Measurements from ENCODE around the gene BRWD1. TPM values are rescaled to one million over a fixed set of nuclear protein-coding genes. Genes with fewer than 3 reads are reported as not detected.

Gene BRWD1
- total RNA-seq, 1 experiment from 2014 or later: 37.1 TPM

GRCh38 chr21:39251326-39251725 lies 62.1 kb downstream of the BRWD1 start:
- ChIA-PET CTCF (no interaction called here), POLR2A (no interaction called here)
- no peak for DNase-seq
- no peak overlapping the region for H3K4me3 Mint-ChIP-seq (ENCODE audit: unreplicated experiment)
- no peaks in the 10 kb centered on the region for H3K9me3 Mint-ChIP-seq (ENCODE audit: unreplicated experiment)
- H3K4me1 Mint-ChIP-seq (ENCODE audit: low read depth, unreplicated experiment): no peaks in the 10 kb centered on the region
- H3K27me3 ChIP-seq (replicated peaks; ENCODE audit: control insufficient read depth, insufficient read depth, low read length): no peaks in the 10 kb centered on the region
- no peaks in the 10 kb centered on the region for H3K27me3 Mint-ChIP-seq (ENCODE audit: insufficient read depth, unreplicated experiment)
- no peak overlapping the region for H3K27ac Mint-ChIP-seq (ENCODE audit: unreplicated experiment)
- H3K9me3 ChIP-seq: no peaks in the 10 kb centered on the region
- H3K36me3 ChIP-seq (ENCODE audit: control insufficient read depth, insufficient read depth, low read length): 0 out of 2 replicates have a peak, but pooled peaks cover 1% of the 10 kb centered on the region
- intact Hi-C loops (cut with micrococcal nuclease; ENCODE audit: unreplicated experiment): no loop called here
- H3K4me1 ChIP-seq: no peaks in the 10 kb centered on the region
- H3K4me3 ChIP-seq (ENCODE audit: low read depth, low read length): no peak overlapping the region
- peaks cover 49% of the 10 kb centered on the region for H3K36me3 Mint-ChIP-seq (ENCODE audit: insufficient read depth, unreplicated experiment)
- no TSS peak for BruUV-seq (replicated peaks)
- no peak for TF ChIP-seq CTCF (IDR thresholded peaks at IDR 0.05; ENCODE audit: insufficient read depth in 1 of 2, low read depth in 1 of 2, low read length in 1 of 2, severe bottlenecking in 1 of 2, unreplicated experiment in 1 of 2)

- H3K4me3 ChIP-seq (ENCODE audit: low read depth, low read length): no peak overlapping the region
- ChIA-PET POLR2A (no interaction called here), CTCF (no interaction called here)
- TF ChIP-seq CTCF (IDR thresholded peaks at IDR 0.05; ENCODE audit: insufficient read depth in 1 of 2, low read depth in 1 of 2, low read length in 1 of 2, severe bottlenecking in 1 of 2, unreplicated experiment in 1 of 2): no peak
- no peak overlapping the region for H3K27ac Mint-ChIP-seq (ENCODE audit: unreplicated experiment)
- DNase-seq: no peak
- no TSS peak for BruUV-seq (replicated peaks)
- H3K4me1 Mint-ChIP-seq (ENCODE audit: low read depth, unreplicated experiment): no peaks in the 10 kb centered on the region
- H3K27me3 ChIP-seq (replicated peaks; ENCODE audit: control insufficient read depth, insufficient read depth, low read length): no peaks in the 10 kb centered on the region
- H3K9me3 ChIP-seq: no peaks in the 10 kb centered on the region
- H3K36me3 ChIP-seq (ENCODE audit: control insufficient read depth, insufficient read depth, low read length): 0 out of 2 replicates have a peak, but pooled peaks cover 1% of the 10 kb centered on the region
- H3K27me3 Mint-ChIP-seq (ENCODE audit: insufficient read depth, unreplicated experiment): no peaks in the 10 kb centered on the region
- no peaks in the 10 kb centered on the region for H3K9me3 Mint-ChIP-seq (ENCODE audit: unreplicated experiment)
- H3K4me1 ChIP-seq: no peaks in the 10 kb centered on the region
- H3K36me3 Mint-ChIP-seq (ENCODE audit: insufficient read depth, unreplicated experiment): peaks cover 66% of the 10 kb centered on the region
- intact Hi-C loops (cut with micrococcal nuclease; ENCODE audit: unreplicated experiment): no loop called here
- H3K4me3 Mint-ChIP-seq (ENCODE audit: unreplicated experiment): no peak overlapping the region
These were observed 75.2 kb downstream of the BRWD1 start for GRCh38 chr21:39238275-39238674.

- H3K4me1 ChIP-seq: no peaks in the 10 kb centered on the region
- Mint-ChIP-seq H3K36me3 (ENCODE audit: insufficient read depth, unreplicated experiment) (peaks cover 74% of the 10 kb centered on the region), H3K4me3 (ENCODE audit: unreplicated experiment) (no peak overlapping the region), H3K27me3 (ENCODE audit: insufficient read depth, unreplicated experiment) (no peaks in the 10 kb centered on the region), H3K27ac (ENCODE audit: unreplicated experiment) (no peak overlapping the region), H3K9me3 (ENCODE audit: unreplicated experiment) (no peaks in the 10 kb centered on the region), H3K4me1 (ENCODE audit: low read depth, unreplicated experiment) (no peaks in the 10 kb centered on the region)
- CTCF ChIA-PET: no interaction called here
- H3K36me3 ChIP-seq (ENCODE audit: control insufficient read depth, insufficient read depth, low read length): 0 out of 2 replicates have a peak, but pooled peaks cover 1% of the 10 kb centered on the region
- H3K9me3 ChIP-seq: no peaks in the 10 kb centered on the region
- no peak for TF ChIP-seq CTCF (IDR thresholded peaks at IDR 0.05; ENCODE audit: insufficient read depth in 1 of 2, low read depth in 1 of 2, low read length in 1 of 2, severe bottlenecking in 1 of 2, unreplicated experiment in 1 of 2)
- intact Hi-C loops (cut with micrococcal nuclease; ENCODE audit: unreplicated experiment): no loop called here
- no peaks in the 10 kb centered on the region for H3K27me3 ChIP-seq (replicated peaks; ENCODE audit: control insufficient read depth, insufficient read depth, low read length)
- no peak for DNase-seq
- BruUV-seq (replicated peaks): no TSS peak
- H3K4me3 ChIP-seq (ENCODE audit: low read depth, low read length): no peak overlapping the region
- POLR2A ChIA-PET: no interaction called here
These were observed 80.6 kb downstream of the BRWD1 start for GRCh38 chr21:39232861-39233291.

All from Caco-2 (cell line).